H9 (cell line): ENCODE data around the gene PRF1. TPM values are rescaled to one million over a fixed set of nuclear protein-coding genes. Genes with fewer than 3 reads are reported as not detected.

Source experiments
- DNase-seq: peaks from one replicate; pipeline ENCODE4 v3.0.0-alpha.2; 2017
- H2AFZ ChIP-seq: one replicate; pipeline ENCODE4 v1.6.1; 2013; ENCODE audit warnings: mild to moderate bottlenecking, low read length, control low read depth, moderate library complexity
- H2AK5ac ChIP-seq: 2 replicates; pipeline ENCODE4 v1.6.1; 2013; ENCODE audit warnings: low read length, control low read depth, mixed read lengths; ENCODE audit not compliant: insufficient read length
- H2BK120ac ChIP-seq: one replicate; pipeline ENCODE4 v1.6.1; 2013; ENCODE audit warnings: low read depth, mild to moderate bottlenecking, low read length, control low read depth, inconsistent platforms; ENCODE audit not compliant: poor library complexity, severe bottlenecking
- H2BK12ac ChIP-seq: 2 replicates; pipeline ENCODE4 v1.6.1; 2013; ENCODE audit warnings: low read length, control low read depth, mixed read lengths, low read depth; ENCODE audit not compliant: insufficient read length
- H2BK15ac ChIP-seq: 2 replicates; pipeline ENCODE4 v1.6.1; 2013; ENCODE audit warnings: low read depth, low read length, control low read depth
- H2BK20ac ChIP-seq: one replicate; pipeline ENCODE4 v1.6.1; 2013; ENCODE audit warnings: low read depth, mild to moderate bottlenecking, low read length, control low read depth, inconsistent platforms; ENCODE audit not compliant: poor library complexity, severe bottlenecking
- H2BK5ac ChIP-seq: 2 replicates; pipeline ENCODE4 v1.6.1; 2013; ENCODE audit warnings: low read length, control low read depth, mixed read lengths; ENCODE audit not compliant: insufficient read length
- H3K14ac ChIP-seq: 2 replicates; pipeline ENCODE4 v1.6.1; 2013; ENCODE audit warnings: low read length, control low read depth; ENCODE audit not compliant: insufficient read depth
- H3K18ac ChIP-seq: 2 replicates; pipeline ENCODE4 v1.6.1; 2013; ENCODE audit warnings: low read depth, mild to moderate bottlenecking, mixed read lengths, low read length, control low read depth; ENCODE audit not compliant: insufficient read length
- H3K23ac ChIP-seq: 2 replicates; pipeline ENCODE4 v1.6.1; 2013; ENCODE audit warnings: low read length, control low read depth, mixed read lengths, low read depth; ENCODE audit not compliant: insufficient read length
- H3K23me2 ChIP-seq: 2 replicates; pipeline ENCODE4 v1.6.1; 2013; ENCODE audit warnings: low read depth, mild to moderate bottlenecking, mixed read lengths, low read length, control low read depth; ENCODE audit not compliant: insufficient read length, poor library complexity, severe bottlenecking
- H3K27ac ChIP-seq: 2 replicates; pipeline ENCODE4 v1.5.1; 2013; ENCODE audit warnings: low read length, control low read depth, mixed read lengths, low read depth; ENCODE audit not compliant: insufficient read length
- H3K27me3 ChIP-seq: 2 replicates; pipeline ENCODE4 v1.6.1; 2013; ENCODE audit warnings: low read length, control low read depth, inconsistent platforms; ENCODE audit not compliant: insufficient read depth
- H3K4ac ChIP-seq: 2 replicates; pipeline ENCODE4 v1.6.1; 2013; ENCODE audit warnings: low read depth, mild to moderate bottlenecking, control low read depth, inconsistent platforms, low read length, moderate library complexity
- H3K4me1 ChIP-seq: 2 replicates; pipeline ENCODE4 v1.6.1; 2013; ENCODE audit warnings: low read length, control low read depth, inconsistent platforms; ENCODE audit not compliant: insufficient read depth
- H3K4me2 ChIP-seq: 2 replicates; pipeline ENCODE4 v1.6.1; 2013; ENCODE audit warnings: low read length, control low read depth, mixed read lengths; ENCODE audit not compliant: insufficient read length, insufficient read depth
- H3K56ac ChIP-seq: 2 replicates; pipeline ENCODE4 v1.6.1; 2013; ENCODE audit warnings: low read depth, mild to moderate bottlenecking, mixed read lengths, low read length, control low read depth; ENCODE audit not compliant: insufficient read length
- H3K79me1 ChIP-seq: 2 replicates; pipeline ENCODE4 v1.6.1; 2013; ENCODE audit warnings: low read depth, mild to moderate bottlenecking, moderate library complexity, low read length, control low read depth, inconsistent platforms; ENCODE audit not compliant: insufficient read depth, poor library complexity, severe bottlenecking
- H3K79me2 ChIP-seq: 2 replicates; pipeline ENCODE4 v1.6.1; 2013; ENCODE audit warnings: low read length, control low read depth, inconsistent platforms; ENCODE audit not compliant: insufficient read depth
- H3K9ac ChIP-seq: 2 replicates; pipeline ENCODE4 v1.6.1; 2013; ENCODE audit warnings: low read length, control low read depth, mixed read lengths; ENCODE audit not compliant: insufficient read length; ENCODE audit errors: extremely low read depth
- H3K9me3 ChIP-seq: one replicate; pipeline ENCODE4 v1.6.1; 2013; ENCODE audit warnings: low read depth, low read length, inconsistent platforms; ENCODE audit not compliant: control insufficient read depth
- H3T11ph ChIP-seq: one replicate; pipeline ENCODE4 v1.6.1; 2013; ENCODE audit warnings: mild to moderate bottlenecking, low read length, control low read depth, inconsistent platforms
- H4K20me1 ChIP-seq: one replicate; pipeline ENCODE4 v1.6.1; 2013; ENCODE audit not compliant: control insufficient read depth, insufficient read length, insufficient read depth
- H4K5ac ChIP-seq: 2 replicates; pipeline ENCODE4 v1.6.1; 2013; ENCODE audit warnings: low read depth, mild to moderate bottlenecking, mixed read lengths, low read length, control low read depth; ENCODE audit not compliant: insufficient read length
- H4K8ac ChIP-seq: replicated peaks from 2 replicates; pipeline ENCODE4 v1.6.1; 2013; ENCODE audit warnings: low read length, control low read depth, mixed read lengths, low read depth; ENCODE audit not compliant: insufficient read length
- H4K91ac ChIP-seq: 2 replicates; pipeline ENCODE4 v1.6.1; 2013; ENCODE audit warnings: low read depth, mild to moderate bottlenecking, moderate library complexity, mixed read lengths, low read length, control low read depth; ENCODE audit not compliant: insufficient read length
- H3K27ac Mint-ChIP-seq, 3 experiments: 2 replicates in 2 of 3; 3 replicates in 1 of 3; pipeline ENCODE4 v1.8.0; 2020 to 2021; ENCODE audit warnings: mixed read lengths in 3 of 3, mild to moderate bottlenecking in 1 of 3, moderate library complexity in 1 of 3
- H3K27me3 Mint-ChIP-seq: 2 replicates; pipeline ENCODE4 v1.8.0; 2021; ENCODE audit warnings: low read depth, mild to moderate bottlenecking, moderate library complexity, mixed read lengths
- H3K36me3 Mint-ChIP-seq, 3 experiments: 2 replicates in 2 of 3; 3 replicates in 1 of 3; pipeline ENCODE4 v1.8.0; 2020 to 2021; ENCODE audit warnings: low read depth in 3 of 3, mixed read lengths in 3 of 3; ENCODE audit not compliant: insufficient read depth in 1 of 3
- H3K4me1 Mint-ChIP-seq, 2 experiments: 2 replicates each; pipeline ENCODE4 v1.8.0; 2020; ENCODE audit warnings: mixed read lengths in 2 of 2
- H3K4me3 Mint-ChIP-seq, 2 experiments: 2 replicates in 1 of 2; 3 replicates in 1 of 2; pipeline ENCODE4 v1.8.0; 2020 to 2021; ENCODE audit warnings: mild to moderate bottlenecking in 2 of 2, mixed read lengths in 2 of 2, moderate library complexity in 1 of 2
- H3K9me3 Mint-ChIP-seq, 2 experiments: 2 replicates in 1 of 2; 3 replicates in 1 of 2; pipeline ENCODE4 v1.8.0; 2020; ENCODE audit warnings: mild to moderate bottlenecking in 2 of 2, mixed read lengths in 2 of 2, moderate library complexity in 1 of 2
- CTCF ChIP-seq: fragments of 200-600 bp; sonication (generic); conservative IDR thresholded peaks from 3 replicates; pipeline ENCODE4 v1.8.0; 2021; ENCODE audit warnings: antibody characterized with exemption, mild to moderate bottlenecking
- WGBS: extraction: QIAGEN DNeasy Blood & Tissue Kit; methylation state at CpG from one replicate; pipeline ENCODE4 v1.1.7; 2013; ENCODE audit warnings: missing lambda C conversion rate, low lambda C conversion rate, mixed read lengths; ENCODE audit not compliant: insufficient read length; ENCODE audit errors: extremely low coverage; 5-methylcytosine and 5-hydroxymethylcytosine counted together
- total RNA-seq: library from RNA; stranded (reverse); gene quantifications from 2 replicates; pipeline ENCODE4 v1.2.1, GENCODE V29; 2021

Gene PRF1
- total RNA-seq, 1 experiment from 2014 or later: not detected

- no peak overlapping the region for H4K8ac ChIP-seq
- DNase-seq: no peak
- H4K91ac ChIP-seq: no peak overlapping the region
- no peak overlapping the region for H2BK5ac ChIP-seq
- H3K27me3 ChIP-seq: no peaks in the 10 kb centered on the region
- no peak for TF ChIP-seq CTCF
- H3K9me3 Mint-ChIP-seq: no peaks in the 10 kb centered on the region
- no peaks in the 10 kb centered on the region for H3K36me3 Mint-ChIP-seq
- no peak overlapping the region for H3K18ac ChIP-seq
- no peak overlapping the region for H2AFZ ChIP-seq
- H3K56ac ChIP-seq: no peak overlapping the region
- no peak overlapping the region for H2BK12ac ChIP-seq
- H3K4ac ChIP-seq: no peak overlapping the region
- no peak overlapping the region for H3K4me2 ChIP-seq
- no peaks in the 10 kb centered on the region for H3K9me3 ChIP-seq
- no peak overlapping the region for H3K14ac ChIP-seq
- no peak overlapping the region for H4K5ac ChIP-seq
- no peak overlapping the region for H3K27ac ChIP-seq
- H3K27me3 Mint-ChIP-seq: peaks cover 2% of the 10 kb centered on the region
- H3K4me1 ChIP-seq: 0 out of 2 replicates have a peak, but pooled peaks cover under 1% of the 10 kb centered on the region
- no peak overlapping the region for H2BK15ac ChIP-seq
- H2BK120ac ChIP-seq: no peak overlapping the region
- H3T11ph ChIP-seq: no peak overlapping the region
- no peaks in the 10 kb centered on the region for H4K20me1 ChIP-seq
- H3K27ac Mint-ChIP-seq: no peak overlapping the region
- no peak overlapping the region for H3K23ac ChIP-seq
- no peaks in the 10 kb centered on the region for H3K23me2 ChIP-seq
- no CpG with 5 or more reads among the region's 3 CpGs for WGBS
- no peak overlapping the region for H3K4me3 Mint-ChIP-seq
- H2AK5ac ChIP-seq: no peak overlapping the region
- H2BK20ac ChIP-seq: no peak overlapping the region
- no peaks in the 10 kb centered on the region for H3K79me2 ChIP-seq
- no peaks in the 10 kb centered on the region for H3K79me1 ChIP-seq
- peaks cover 18 to 21% of the 10 kb centered on the region in 2 experiments for H3K4me1 Mint-ChIP-seq
- no peak overlapping the region for H3K9ac ChIP-seq
Observed at GRCh38 chr10:70579234-70580002, 23.1 kb downstream of the PRF1 start.
